Right lobe of liver (tissue), 6 donors: ENCODE results near the gene GPR45. TPM values are rescaled to one million over a fixed set of nuclear protein-coding genes. Genes with fewer than 3 reads are reported as not detected.

Experiments
- ATAC-seq, 4 donors: fragments of 200-7000 bp; cut with Tn5 transposase; one replicate each; pipeline ENCODE4 v1.9.1; 2020; ENCODE audit warnings: mild to moderate bottlenecking in 4 of 4, moderate library complexity in 4 of 4
- DNase-seq, 3 donors: peaks; one replicate each; pipeline ENCODE4 v3.0.0-alpha.2; 2020
- H3K27ac ChIP-seq, 3 donors: fragments of 200-600 bp; one replicate each; pipeline ENCODE4 v1.8.0; 2022
- H3K27me3 ChIP-seq, 2 donors: fragments of 200-600 bp; one replicate each; pipeline ENCODE4 v1.8.0; 2022
- H3K36me3 ChIP-seq, 4 donors: fragments of 200-600 bp; sonication (generic) in 1 of 4; one replicate each; pipeline versions ENCODE4 v1.5.1 to v1.8.0; 2017 to 2022; ENCODE audit warnings: control low read depth in 1 of 4
- H3K4me1 ChIP-seq, 4 donors: fragments of 200-600 bp; sonication (generic) in 1 of 4; one replicate each; pipeline versions ENCODE4 v1.5.1 to v1.8.0; 2017 to 2022; ENCODE audit warnings: control low read depth in 1 of 4
- H3K4me3 ChIP-seq, 3 donors: fragments of 200-600 bp; one replicate each; pipeline ENCODE4 v1.8.0; 2022
- H3K9me3 ChIP-seq, 4 donors: fragments of 200-600 bp; sonication (generic) in 1 of 4; one replicate each; pipeline versions ENCODE4 v1.5.1 to v1.8.0; 2017 to 2022; ENCODE audit warnings: control low read depth in 1 of 4
- POLR2A ChIP-seq: fragments of 450-650 bp; IDR thresholded peaks from one replicate; pipeline ENCODE4 v1.6.1; 2017; ENCODE audit warnings: antibody characterized with exemption, mild to moderate bottlenecking
- WGBS: methylation state at CpG from one replicate; pipeline ENCODE4 v1.1.6; 2018; ENCODE audit warnings: low coverage, low lambda C conversion rate; ENCODE audit not compliant: insufficient coverage; ENCODE audit errors: missing lambda C conversion rate; 5-methylcytosine and 5-hydroxymethylcytosine counted together
- intact Hi-C, 2 donors: fragments of 100-400 bp; cut with DNase I; formaldehyde crosslinking; loops; one replicate each; pipeline versions ENCODE4 v1.11.2 to v1.14.1; 2022
- total RNA-seq, 6 experiments: library from RNA; depleted of rRNA in 2 of 6; stranded (reverse); fragments of >200 nt in 2 of 6; fragmentation: NEBNext Ultra II Directional in 3 of 6; extraction: Animal tissue kit (Norgen Biotek cat#: 25700) in 3 of 6; gene quantifications; one replicate each; pipeline versions ENCODE4 v1.1.0 to v1.2.4, GENCODE V29; 2016 to 2023
- TF ChIP-seq, protein P1 (sequence below), 4 donors: fragments of 200-600 bp in 3 of 4; fragments of 450-650 bp in 1 of 4; IDR thresholded peaks; one replicate each; pipeline versions ENCODE4 v1.5.1 to v1.8.0; 2016 to 2022; ENCODE audit warnings: antibody characterized with exemption in 4 of 4, mild to moderate bottlenecking in 2 of 4
- donor health status: DM: no; HTN: yes; CAD: no.
- donor health status: DM: no; HTN: no; CAD: no.
- donor health status: DM: no; HTN: no; CAD: no.
- donor health status: DM: no; HTN: yes; CAD: no.
- donor health status: DM: no; HTN: yes; CAD: no.

GPR45 gene
- total RNA-seq, 6 experiments from 2014 or later: not detected

DNA sequence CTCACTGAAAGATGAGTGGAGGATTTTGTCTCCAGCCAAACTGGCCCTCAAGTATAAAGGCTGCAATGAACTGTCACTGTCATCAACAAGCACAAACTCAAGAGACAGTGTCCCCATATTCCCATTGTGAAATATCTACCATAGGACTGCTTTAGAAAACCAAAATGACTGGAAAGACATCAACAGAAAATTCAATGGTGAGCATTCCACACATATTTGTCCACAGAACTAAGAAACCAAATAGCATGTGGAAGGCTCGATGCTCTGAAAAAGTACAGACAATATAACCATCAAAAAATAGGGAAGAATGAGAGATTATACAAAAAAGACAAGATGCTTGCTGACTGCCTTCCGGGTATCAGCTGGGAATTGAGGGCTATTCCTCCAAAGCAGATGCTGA, 50.4 kb downstream of the GPR45 start:
- intact Hi-C loops: no loop called here
- ATAC-seq (no peak), DNase-seq (no peak)
- H3K27ac ChIP-seq: no peak overlapping the region
- no peak for TF ChIP-seq POLR2A
- TF ChIP-seq, protein P1, sequence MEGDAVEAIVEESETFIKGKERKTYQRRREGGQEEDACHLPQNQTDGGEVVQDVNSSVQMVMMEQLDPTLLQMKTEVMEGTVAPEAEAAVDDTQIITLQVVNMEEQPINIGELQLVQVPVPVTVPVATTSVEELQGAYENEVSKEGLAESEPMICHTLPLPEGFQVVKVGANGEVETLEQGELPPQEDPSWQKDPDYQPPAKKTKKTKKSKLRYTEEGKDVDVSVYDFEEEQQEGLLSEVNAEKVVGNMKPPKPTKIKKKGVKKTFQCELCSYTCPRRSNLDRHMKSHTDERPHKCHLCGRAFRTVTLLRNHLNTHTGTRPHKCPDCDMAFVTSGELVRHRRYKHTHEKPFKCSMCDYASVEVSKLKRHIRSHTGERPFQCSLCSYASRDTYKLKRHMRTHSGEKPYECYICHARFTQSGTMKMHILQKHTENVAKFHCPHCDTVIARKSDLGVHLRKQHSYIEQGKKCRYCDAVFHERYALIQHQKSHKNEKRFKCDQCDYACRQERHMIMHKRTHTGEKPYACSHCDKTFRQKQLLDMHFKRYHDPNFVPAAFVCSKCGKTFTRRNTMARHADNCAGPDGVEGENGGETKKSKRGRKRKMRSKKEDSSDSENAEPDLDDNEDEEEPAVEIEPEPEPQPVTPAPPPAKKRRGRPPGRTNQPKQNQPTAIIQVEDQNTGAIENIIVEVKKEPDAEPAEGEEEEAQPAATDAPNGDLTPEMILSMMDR (IDR thresholded peaks at IDR 0.05): no peak
- peaks cover 0 to 16% (median 6%) of the 10 kb centered on the region in 4 donors for H3K36me3 ChIP-seq
- no peak overlapping the region for H3K4me3 ChIP-seq
- no peaks in the 10 kb centered on the region for H3K27me3 ChIP-seq
- no peaks in the 10 kb centered on the region for H3K4me1 ChIP-seq
- 92% methylated on average over 2 of the region's 2 CpGs for WGBS
- no peaks in the 10 kb centered on the region for H3K9me3 ChIP-seq

Other genes with a start within 250 kb of the GPR45 start
- 10 to 100 TPM; 12.1 to 19.3 (median 14.5) TPM for gene MRPS9, start 203.7 kb upstream of the GPR45 start, total RNA-seq
- gene TGFBRAP1, start 88.0 kb downstream of the GPR45 start, total RNA-seq: 10 to 100 TPM in 2 of 6 experiments, 1 to 10 TPM in 4; 5.7 to 11.2 (median 7.1) TPM
- gene C2orf49, start 95.8 kb downstream of the GPR45 start, total RNA-seq: 1 to 10 TPM; 3.9 to 7.4 (median 6.4) TPM
- 10 to 100 TPM in 3 of 6 experiments, 1 to 10 TPM in 3; 4.2 to 36.6 (median 12.0) TPM for gene FHL2, start 157.3 kb downstream of the GPR45 start, total RNA-seq